HG03432 (cell line): Measurements from ENCODE around the gene SPDYE2B.
"Not testable (repeated sequence)": the region's sequence is repeated elsewhere in the genome, so short reads cannot be mapped to it uniquely, and the experiment has no call there.

Experiments
- ATAC-seq: cut with Tn5 transposase; IDR thresholded peaks from one replicate; pipeline ENCODE4 v1.9.1; 2021; ENCODE audit warnings: mild to moderate bottlenecking, moderate library complexity; ENCODE audit not compliant: unreplicated experiment

The SPDYE2B gene

GRCh38 chr7:102697642-102698512 lies 47.8 kb downstream of the SPDYE2B start:
- not testable (repeated sequence) for ATAC-seq

DNA sequence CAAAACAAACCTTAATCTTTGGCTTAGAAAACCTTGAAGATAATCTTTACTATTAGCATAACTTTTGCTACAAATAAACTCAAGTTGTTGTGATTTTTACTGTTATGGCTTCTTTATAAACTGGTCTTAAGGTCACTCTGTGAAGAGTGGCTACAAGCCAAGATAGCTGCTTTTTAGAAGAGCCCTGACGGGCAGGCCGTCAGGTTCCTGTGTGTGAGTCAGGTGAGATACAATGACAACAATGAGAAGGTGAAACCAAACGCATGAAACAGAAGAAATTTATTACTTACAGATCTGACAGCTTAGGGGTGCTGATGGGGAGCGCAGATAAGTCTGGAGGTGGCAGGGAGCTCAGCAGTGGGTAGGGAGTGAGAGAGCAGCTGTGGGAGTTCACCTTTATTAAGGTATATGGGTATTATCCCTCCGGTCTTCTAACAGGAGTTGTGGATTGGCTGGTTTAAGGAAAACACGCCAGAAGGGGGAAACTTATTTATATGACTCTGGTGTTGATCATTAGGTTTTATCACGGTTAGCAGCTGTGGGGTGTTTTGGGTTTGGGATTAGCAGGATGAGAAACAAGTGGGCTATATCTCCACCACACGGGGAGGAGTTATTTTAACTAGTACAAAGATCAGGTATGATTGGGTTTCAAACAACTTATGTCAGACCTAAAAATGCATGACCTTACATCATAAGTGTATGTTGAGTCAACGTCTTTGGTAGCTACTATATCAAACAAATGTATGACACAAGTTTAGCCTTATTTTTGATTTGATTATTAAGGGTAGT lies 49.0 kb downstream of the SPDYE2B start:
- ATAC-seq = not testable (repeated sequence)
